Right ventricle myocardium superior (tissue), 1 donor: Measurements from ENCODE around the gene SLC30A1. TPM values are rescaled to one million over a fixed set of nuclear protein-coding genes. Genes with fewer than 3 reads are reported as not detected.
A peak's percentile ranks its signal among the peaks of the same experiment; 100 is the strongest.
"Not testable (repeated sequence)": the region's sequence is repeated elsewhere in the genome, so short reads cannot be mapped to it uniquely, and the experiment has no call there.

Source experiments
- ATAC-seq: fragments of 200-7000 bp; cut with Tn5 transposase; one replicate; pipeline ENCODE4 v1.9.1; 2020; ENCODE audit warnings: mild to moderate bottlenecking; ENCODE audit not compliant: poor library complexity
- DNase-seq: peaks from one replicate; pipeline ENCODE4 v3.0.0-alpha.2; 2020
- intact Hi-C: fragments of 100-400 bp; cut with DNase I; formaldehyde crosslinking; loops from one replicate; pipeline ENCODE4 v1.11.2; 2022
- total RNA-seq: library from RNA; stranded (reverse); fragmentation: NEBNext Ultra II Directional; extraction: Animal tissue kit (Norgen Biotek cat#: 25700); gene quantifications from one replicate; pipeline ENCODE4 v1.2.1, GENCODE V29; 2021
- donor health status: DM: no; HTN: yes; CAD: no; lungs with severe emphysema.

The SLC30A1 gene
- total RNA-seq, 1 donor from 2014 or later: 9.8 TPM

- DNase-seq: peak; percentile 87
These were observed 11.1 kb upstream of the SLC30A1 start for GRCh38 chr1:211589782-211590721.

GRCh38 chr1:211588711-211589110 is 9.8 kb upstream of the SLC30A1 start:
- DNase-seq: no peak
- no peak for ATAC-seq
- intact Hi-C loops: no loop called here

More at GRCh38 chr1:211589782-211590721, 11.1 kb upstream of the SLC30A1 start:
- ATAC-seq: peak; percentile 91
- intact Hi-C loops: no loop called here

- DNase-seq (no peak), ATAC-seq (no peak)
- intact Hi-C loops: no loop called here
These were observed 8.2 kb upstream of the SLC30A1 start for GRCh38 chr1:211587123-211587522.

GRCh38 chr1:211586538-211586937 is 7.6 kb upstream of the SLC30A1 start:
- intact Hi-C loops: no loop called here
- DNase-seq (no peak), ATAC-seq (no peak)

- DNase-seq (no peak), ATAC-seq (no peak)
- intact Hi-C loops: no loop called here
These were observed 4.3 kb upstream of the SLC30A1 start for GRCh38 chr1:211583011-211583992.

GRCh38 chr1:211581526-211581925 is 2.6 kb upstream of the SLC30A1 start:
- intact Hi-C loops: no loop called here
- ATAC-seq (no peak), DNase-seq (peak; percentile 50)

- DNase-seq: no peak
- no peak for ATAC-seq
- intact Hi-C loops: no loop called here
These were observed 1.3 kb upstream of the SLC30A1 start for GRCh38 chr1:211580303-211580687.

- peak; percentile 70 for ATAC-seq
- intact Hi-C loops: loop anchor here (5.0 kb wide), 1 partner anchor 68 kb away; no protein-coding TSS in a partner anchor
- DNase-seq: peak; percentile 91
These were observed 710 bp upstream of the SLC30A1 start for GRCh38 chr1:211579440-211580302.

- DNase-seq (peak; percentile 84), ATAC-seq (peak; percentile 79)
- intact Hi-C loops: loop anchor here (5.0 kb wide), 1 partner anchor 69 kb away; no protein-coding TSS in a partner anchor
These were observed 932 bp downstream of the SLC30A1 start for GRCh38 chr1:211577819-211578639.

GRCh38 chr1:211577277-211577818 is 1.6 kb downstream of the SLC30A1 start:
- intact Hi-C loops: loop anchor here (5.0 kb wide), 1 partner anchor 70 kb away; no protein-coding TSS in a partner anchor
- ATAC-seq (no peak), DNase-seq (no peak)

- ATAC-seq (no peak), DNase-seq (no peak)
- intact Hi-C loops: loop anchor here (5.0 kb wide), 1 partner anchor 71 kb away; no protein-coding TSS in a partner anchor
These were observed 2.2 kb downstream of the SLC30A1 start for GRCh38 chr1:211576717-211577116.

- DNase-seq: no peak
- ATAC-seq: no peak
- intact Hi-C loops: loop anchor here (5.0 kb wide), 1 partner anchor 73 kb away; no protein-coding TSS in a partner anchor
These were observed 4.3 kb downstream of the SLC30A1 start for GRCh38 chr1:211574705-211575104.

- ATAC-seq (no peak), DNase-seq (no peak)
- intact Hi-C loops: no loop called here
These were observed 7.0 kb downstream of the SLC30A1 start for GRCh38 chr1:211571998-211572397.

GRCh38 chr1:211570378-211570777 is 8.6 kb downstream of the SLC30A1 start:
- intact Hi-C loops, DNase-seq, ATAC-seq: not testable (repeated sequence)

- intact Hi-C loops: no loop called here
- DNase-seq (no peak), ATAC-seq (no peak)
These were observed 12.4 kb downstream of the SLC30A1 start for GRCh38 chr1:211566431-211567025.

- intact Hi-C loops: loop anchor here (5.0 kb wide), 1 partner anchor 47 kb away; no protein-coding TSS in a partner anchor
- DNase-seq: no peak
- ATAC-seq: no peak
These were observed 14.9 kb downstream of the SLC30A1 start for GRCh38 chr1:211564084-211564483.
